ENCODE measurements around the gene MAP3K7CL. TPM values are rescaled to one million over a fixed set of nuclear protein-coding genes. Genes with fewer than 3 reads are reported as not detected.

MAP3K7CL gene, protein sequence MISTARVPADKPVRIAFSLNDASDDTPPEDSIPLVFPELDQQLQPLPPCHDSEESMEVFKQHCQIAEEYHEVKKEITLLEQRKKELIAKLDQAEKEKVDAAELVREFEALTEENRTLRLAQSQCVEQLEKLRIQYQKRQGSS
- not detected for polyA plus RNA-seq (2012; ENCODE audit: insufficient read depth, insufficient read length)

DNA sequence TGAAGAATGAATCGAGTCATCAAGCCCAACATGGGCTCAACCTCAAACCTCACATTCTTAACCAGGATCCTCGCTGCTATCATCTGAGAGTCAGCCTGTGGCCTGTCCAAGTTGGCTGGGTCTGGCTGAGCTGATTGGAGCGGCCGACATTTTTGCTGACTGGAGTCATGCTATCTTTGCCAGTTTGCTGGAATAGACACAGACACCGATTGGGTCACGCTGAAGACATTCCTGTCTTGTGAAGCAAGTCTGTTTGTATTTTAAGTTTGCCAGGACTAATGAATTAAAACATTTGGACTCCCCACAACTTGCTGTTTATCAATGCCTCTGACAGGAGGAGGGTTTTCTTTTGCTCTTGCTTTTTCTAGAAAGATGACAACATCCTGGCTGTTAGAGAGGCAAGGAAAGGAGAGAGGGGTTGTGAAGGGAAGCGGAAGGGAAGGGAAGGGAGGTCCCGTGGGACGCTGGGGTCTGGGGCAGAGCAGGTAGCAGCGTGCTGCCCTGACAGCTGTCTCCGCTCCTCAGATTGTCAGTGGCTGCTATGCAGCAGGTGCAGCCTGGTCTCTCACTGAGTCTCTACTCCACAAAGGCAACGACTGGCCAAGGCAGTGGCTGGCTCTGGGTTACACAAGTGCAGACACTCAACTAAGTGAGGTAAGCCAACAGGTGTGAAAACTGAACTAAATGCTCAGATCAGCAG, at the start of gene MAP3K7CL:
MAP3K7CL (plus strand) TSS at position 375 of the 700 bp plus-strand sequence. CDS start 2,701 bp downstream, outside the sequence.
- no peak within 1 kb of the TSS for H3K4me3 ChIP-seq (ENCODE audit: low read length)

DNA sequence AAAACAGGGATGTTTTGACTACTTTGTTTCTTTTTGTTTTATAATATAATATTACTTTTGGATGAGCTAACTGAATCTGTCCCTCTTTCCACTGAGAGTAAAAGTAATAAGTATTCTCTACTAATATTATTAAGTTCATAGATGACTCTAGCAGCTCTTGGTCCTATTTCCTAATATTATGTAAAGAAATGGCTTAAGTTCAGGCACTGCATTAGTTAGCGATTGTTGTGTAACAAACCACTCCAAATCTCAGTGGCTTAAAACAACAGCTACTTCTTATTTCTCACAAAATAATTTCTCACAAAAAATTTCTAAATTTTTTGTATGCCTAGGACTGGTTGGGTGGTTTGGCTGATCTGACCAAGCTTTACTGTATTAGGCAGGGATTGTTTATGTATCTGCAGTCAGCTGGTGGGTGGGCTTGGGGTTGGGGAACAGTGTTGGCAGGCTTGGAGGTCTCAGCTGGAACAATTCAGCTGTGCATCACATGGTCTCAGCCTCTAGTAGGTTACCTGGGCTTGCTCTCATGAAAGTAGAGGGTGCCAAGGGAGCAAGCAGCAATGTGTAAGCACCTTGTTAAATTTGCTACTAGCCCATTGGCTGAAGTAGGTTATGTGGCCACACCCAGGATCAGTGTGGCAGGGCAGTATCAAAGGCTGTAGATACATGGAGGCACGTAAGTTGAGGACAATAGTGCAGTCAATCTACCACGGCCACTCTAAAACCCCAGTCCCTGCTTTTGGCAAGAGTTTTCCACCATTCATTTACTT, 48.2 kb upstream of the MAP3K7CL start:
- no peak for DNase-seq (ENCODE audit: low read depth, low spot score)
- no peak overlapping the region for H3K4me3 ChIP-seq (ENCODE audit: low read length)

More for the DNA sequence above, at the start of gene MAP3K7CL:
- no peak for DNase-seq (ENCODE audit: low read depth, low spot score)

DNA sequence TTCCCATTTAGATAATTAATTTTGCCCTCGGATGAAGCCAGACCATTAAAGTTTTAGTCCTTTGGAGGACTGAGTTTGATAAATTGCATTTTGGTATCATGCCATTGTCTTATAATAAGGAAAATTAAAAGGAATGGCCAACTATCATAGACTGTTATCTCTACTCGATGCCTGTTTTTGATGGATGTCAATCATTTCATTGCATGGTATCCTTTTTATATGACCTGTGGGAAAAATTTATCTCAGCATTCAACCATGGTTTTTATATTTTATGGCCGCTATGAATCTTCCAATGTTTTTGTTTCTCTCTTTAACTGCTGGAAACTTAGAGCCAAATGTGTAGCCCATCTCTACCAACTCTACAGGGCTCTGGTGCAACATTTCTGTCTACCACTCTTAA, 47.1 kb upstream of the MAP3K7CL start:
- H3K4me3 ChIP-seq (ENCODE audit: low read length): no peak overlapping the region
- DNase-seq (ENCODE audit: low read depth, low spot score): no peak

DNA sequence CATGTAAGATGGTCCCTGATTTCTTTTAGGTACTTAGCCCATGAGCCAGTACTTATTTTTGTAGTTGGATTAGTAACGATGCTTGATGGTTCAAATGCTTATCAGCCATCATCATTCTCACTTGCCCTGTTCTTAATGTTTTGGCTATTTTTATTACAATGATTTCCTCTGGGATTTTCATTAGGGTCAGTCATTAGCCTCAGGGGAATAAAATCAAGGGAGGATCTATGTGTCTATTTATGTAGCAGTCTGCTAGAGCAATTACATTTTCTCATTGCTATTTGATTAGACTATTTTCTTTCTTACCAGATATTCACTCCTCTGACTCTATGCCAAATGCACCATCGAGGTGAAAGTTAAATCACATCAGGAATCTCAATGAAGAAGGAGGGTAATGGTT, 46.1 kb upstream of the MAP3K7CL start:
- DNase-seq (ENCODE audit: low read depth, low spot score): no peak
- H3K4me3 ChIP-seq (ENCODE audit: low read length): no peak overlapping the region

DNA sequence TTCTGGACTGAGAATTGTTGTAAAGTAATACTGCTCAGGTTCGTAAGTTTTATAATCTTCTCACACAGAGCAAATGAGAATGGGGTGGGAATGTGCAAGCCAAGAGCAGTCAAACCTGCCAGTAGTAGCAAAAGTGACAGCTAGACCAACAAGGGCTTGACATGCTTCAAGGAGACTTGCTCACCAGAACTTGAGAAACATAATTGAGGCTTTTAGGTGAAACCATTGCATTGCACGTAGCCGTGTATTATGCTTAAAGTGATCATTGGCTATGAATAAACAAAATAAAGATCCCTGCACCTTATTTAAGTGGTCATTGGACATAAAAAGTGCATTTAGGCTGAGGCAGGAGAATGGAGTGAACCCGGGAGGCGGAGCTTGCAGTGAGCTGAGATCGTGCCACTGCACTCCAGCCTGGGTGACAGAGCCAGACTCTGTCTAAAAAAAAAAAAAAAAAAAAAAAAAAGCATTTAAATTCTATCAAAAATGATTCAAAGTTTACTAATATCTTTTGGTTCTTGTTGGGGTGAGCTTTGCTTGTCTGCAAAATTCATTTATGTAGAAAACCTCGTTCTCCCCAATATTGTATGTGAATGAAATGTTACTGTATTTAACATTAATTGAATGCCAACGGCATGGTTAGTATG, 45.2 kb upstream of the MAP3K7CL start:
- no peak overlapping the region for H3K4me3 ChIP-seq (ENCODE audit: low read length)
- DNase-seq (ENCODE audit: low read depth, low spot score): no peak

DNA sequence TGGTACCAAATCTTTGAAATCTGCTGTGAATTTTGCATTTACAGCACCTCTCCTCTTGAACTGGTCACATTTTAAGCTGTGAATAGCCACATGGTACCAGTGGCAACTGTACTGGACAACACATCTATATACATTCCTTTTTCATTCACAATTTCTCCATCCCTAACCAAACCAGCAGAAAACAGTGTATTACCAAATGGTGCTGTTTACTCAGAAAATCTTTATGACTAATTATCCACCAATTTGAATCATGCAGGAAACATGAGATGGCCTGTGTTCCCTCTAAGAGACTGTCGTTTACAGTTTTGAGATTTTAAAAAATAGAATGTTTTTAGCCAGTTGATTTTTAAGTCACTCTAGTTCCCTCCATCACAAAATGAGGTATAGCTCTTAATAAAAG, 39.4 kb upstream of the MAP3K7CL start:
- no peak overlapping the region for H3K4me3 ChIP-seq (ENCODE audit: low read length)
- no peak for DNase-seq (ENCODE audit: low read depth, low spot score)

DNA sequence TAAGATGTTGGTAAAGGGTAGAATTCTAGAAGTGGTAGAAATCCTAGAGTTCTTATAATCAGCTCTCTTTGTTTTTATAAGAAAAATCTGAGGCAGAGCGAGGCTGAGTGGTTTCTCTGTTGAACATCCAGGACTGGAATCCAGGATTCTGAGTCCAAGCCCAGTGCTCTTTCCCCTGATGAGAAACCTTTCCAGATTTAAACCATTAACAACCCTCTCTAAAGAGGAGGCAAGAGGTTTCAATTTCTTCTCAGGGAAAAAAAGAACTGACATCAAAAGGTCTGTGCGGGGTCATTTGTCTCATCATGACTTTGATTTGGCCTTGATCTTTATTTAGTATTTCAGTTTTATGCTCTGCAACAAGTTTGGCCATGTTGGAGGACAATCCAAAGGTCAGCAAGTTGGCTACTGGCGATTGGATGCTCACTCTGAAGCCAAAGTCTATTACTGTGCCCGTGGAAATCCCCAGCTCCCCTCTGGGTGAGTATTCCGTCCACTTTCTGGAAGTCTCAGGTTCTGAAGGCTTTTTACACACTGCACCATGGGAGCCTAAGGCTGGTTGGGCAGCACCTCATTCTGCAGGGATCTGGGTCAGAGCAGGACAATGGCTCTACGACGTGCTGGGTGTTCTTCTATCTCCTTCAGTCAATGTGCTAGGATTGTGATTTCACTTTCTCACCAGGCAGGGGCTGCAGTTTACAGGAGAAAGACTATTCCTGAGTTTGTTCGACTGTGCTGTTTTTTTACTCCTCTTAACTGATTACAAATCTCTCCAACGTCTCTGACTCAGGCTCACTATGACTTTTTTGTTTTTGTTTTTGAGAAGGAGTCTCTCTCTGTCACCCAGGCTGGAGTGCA, 38.1 kb upstream of the MAP3K7CL start:
- no peak overlapping the region for H3K4me3 ChIP-seq (ENCODE audit: low read length)
- no peak for DNase-seq (ENCODE audit: low read depth, low spot score)

DNA sequence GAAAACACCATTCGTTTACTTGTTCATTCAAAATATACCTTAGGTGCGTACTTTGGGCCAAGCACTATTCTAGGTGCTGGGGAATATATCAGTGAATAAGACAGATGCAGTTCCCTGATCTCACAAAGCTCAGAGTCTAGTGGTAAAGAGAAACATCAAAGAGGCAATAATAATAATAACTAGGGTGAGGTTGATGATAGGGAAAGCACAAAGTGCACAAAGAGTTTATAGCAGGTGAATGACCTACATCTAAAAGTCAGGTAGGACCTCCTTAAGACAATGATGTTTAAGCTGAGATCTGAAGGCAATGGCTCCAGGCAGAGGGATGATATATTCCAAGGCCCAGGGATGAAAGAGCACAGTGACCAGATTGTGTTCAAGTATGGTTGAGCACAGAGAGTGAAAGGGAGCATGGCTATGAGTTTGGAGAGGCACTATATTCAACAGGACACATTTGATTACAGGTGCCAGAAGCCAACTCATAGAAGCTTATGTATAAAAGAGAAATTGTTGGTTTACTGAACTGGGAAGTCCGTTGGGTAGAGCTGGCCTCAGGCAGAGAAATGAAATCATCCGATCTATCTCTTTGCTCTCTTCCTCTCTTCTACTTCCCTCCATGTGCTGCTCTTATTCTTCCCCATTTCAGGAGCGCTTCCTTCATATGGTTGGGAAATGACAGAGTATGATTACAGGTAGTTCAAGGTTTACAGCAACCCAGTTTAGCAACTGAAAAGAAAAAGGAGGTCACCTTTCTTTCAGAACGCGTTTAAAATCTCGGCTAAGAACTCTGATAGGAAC, 34.0 kb upstream of the MAP3K7CL start:
- DNase-seq (ENCODE audit: low read depth, low spot score): no peak

DNA sequence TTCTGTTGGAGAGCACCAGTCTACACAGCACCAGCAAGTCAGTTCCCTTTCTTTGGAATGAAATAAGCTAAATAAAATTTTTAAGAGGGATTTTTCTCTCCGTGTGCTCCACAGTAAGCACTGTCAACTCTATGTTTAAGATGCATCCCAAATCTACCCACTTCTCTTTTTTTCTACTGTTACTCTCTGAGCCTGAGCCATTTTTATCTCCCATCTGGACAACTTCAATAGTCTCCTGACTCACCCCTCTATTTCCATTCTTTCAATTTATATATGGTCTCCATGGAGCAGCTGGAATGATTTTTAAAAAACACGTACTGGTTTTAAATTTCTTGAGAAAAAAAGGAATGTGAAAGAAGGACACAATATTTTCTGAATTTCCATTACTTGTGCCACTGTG, 32.3 kb upstream of the MAP3K7CL start:
- DNase-seq (ENCODE audit: low read depth, low spot score): no peak
- H3K4me3 ChIP-seq (ENCODE audit: low read length): no peak overlapping the region

More for the DNA sequence above, 34.0 kb upstream of the MAP3K7CL start:
- no peak overlapping the region for H3K4me3 ChIP-seq (ENCODE audit: low read length)

DNA sequence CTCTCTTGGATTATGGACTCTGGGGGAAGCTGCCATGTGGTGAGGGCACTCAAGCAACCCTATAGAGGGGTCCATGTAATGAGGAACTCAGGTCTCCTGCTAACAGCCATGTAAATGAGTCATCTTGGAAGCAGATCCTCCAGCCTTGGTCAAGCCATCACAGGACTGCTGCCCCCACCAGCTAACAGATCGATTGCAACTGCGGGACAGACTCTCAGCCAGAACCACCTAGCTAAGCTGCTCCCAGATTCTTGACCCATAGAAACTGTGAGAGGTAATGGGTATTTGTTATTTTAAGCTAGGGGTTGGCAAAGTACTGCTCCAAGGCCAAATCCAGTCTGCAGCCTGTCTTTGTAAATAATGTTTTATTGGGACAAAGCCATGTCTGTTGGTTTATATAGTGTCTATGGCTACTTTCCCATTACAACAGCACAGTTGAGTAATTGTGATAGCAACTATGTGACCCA, 27.6 kb upstream of the MAP3K7CL start:
- no peak overlapping the region for H3K4me3 ChIP-seq (ENCODE audit: low read length)
- DNase-seq (ENCODE audit: low read depth, low spot score): no peak

DNA sequence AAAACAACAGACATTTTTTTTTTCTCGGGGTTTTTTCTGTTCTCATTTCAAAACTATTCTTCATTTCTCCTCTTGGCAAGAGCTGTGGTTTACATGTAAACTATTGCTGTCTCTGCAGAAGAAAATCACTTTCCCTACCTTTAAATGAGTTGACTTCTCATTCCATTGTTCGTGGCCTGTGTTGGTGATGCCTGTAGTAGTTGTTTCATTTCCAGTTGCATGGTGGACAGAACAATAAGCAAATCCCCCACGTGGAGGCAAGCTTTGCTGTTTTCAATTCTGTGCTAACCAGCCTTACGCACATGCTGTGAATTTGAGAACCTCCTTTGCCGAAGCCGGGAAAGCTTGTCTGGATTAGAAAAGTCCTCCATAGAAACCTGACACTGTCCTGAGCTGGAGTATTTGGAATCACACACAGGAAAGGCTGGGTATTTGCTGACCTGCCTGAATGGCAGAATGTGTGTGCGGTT, 26.2 kb upstream of the MAP3K7CL start:
- no peak for DNase-seq (ENCODE audit: low read depth, low spot score)
- H3K4me3 ChIP-seq (ENCODE audit: low read length): no peak overlapping the region

DNA sequence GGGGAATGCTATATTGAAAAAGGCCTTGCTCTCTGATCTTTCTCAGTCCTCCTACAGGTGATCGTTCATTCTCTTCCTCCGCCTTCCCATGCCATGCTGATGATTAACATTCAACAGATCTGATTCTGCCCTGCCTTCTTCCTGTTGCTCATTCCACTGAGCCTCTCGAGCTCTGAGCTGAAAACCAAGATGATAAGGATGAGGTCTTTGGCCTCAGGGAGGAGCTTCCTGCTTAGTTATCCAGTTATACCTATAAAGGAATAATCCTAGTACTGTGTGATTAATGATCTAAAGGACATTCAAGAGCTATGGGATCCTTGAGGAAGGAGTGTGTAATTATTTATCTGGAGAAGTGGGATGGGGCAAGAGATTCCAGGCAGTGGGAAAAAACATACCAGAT, 25.2 kb upstream of the MAP3K7CL start:
- DNase-seq (ENCODE audit: low read depth, low spot score): no peak
- H3K4me3 ChIP-seq (ENCODE audit: low read length): no peak overlapping the region

DNA sequence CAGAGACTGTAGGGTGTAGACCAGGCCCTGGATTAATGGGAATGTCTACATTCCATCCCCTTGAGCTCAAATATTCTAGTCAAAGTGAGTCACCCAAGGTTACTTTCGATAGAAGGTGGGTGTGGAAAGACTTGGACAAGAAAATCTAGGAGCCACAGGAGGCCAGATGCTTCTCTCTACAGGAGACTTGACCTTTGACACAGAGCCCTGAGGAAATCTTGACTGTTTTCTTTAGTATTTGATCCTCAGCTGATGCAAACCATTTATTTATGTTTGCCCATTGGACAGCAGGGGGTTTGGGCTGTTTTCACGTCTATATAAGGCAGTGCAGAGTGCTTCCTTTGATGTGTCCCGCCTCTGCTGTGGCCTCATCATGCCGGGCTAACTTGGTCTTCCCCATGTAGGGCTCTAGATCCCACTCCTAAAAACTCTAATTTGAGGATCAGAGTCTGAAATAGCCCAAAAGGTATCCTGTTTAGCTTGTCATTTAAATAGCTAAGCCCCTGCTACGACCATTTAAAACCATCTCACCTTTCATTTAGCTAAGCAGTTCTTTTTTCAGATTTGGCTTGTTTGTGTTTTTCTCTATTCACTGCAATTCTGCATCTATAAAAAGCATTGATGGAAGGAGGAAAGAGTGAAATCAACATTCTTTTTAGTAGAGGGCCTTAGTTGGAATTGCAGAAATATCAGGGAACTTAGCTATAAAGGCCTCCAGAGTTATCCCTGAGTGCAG, 15.5 kb upstream of the MAP3K7CL start:
- H3K4me3 ChIP-seq (ENCODE audit: low read length): no peak overlapping the region
- DNase-seq (ENCODE audit: low read depth, low spot score): no peak

DNA sequence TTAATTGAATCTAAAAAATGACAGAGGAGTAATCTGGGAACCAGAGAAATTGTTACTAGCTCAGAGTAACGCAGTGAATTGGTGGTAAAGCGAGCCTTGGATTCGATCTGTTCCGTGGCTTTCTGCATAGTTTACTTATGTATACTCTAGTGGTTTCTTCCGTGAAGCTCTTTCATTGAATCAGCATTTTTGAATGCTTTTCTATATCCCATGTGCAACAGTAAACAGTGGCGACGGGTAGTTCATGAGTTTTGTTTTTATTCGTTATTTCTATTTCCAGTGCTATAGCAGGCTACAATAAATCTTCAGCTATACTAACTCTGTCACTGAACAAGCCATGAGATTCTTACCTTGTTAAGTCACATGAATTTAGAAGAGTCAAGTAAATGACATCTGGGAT, 14.5 kb upstream of the MAP3K7CL start:
- H3K4me3 ChIP-seq (ENCODE audit: low read length): no peak overlapping the region
- no peak for DNase-seq (ENCODE audit: low read depth, low spot score)

DNA sequence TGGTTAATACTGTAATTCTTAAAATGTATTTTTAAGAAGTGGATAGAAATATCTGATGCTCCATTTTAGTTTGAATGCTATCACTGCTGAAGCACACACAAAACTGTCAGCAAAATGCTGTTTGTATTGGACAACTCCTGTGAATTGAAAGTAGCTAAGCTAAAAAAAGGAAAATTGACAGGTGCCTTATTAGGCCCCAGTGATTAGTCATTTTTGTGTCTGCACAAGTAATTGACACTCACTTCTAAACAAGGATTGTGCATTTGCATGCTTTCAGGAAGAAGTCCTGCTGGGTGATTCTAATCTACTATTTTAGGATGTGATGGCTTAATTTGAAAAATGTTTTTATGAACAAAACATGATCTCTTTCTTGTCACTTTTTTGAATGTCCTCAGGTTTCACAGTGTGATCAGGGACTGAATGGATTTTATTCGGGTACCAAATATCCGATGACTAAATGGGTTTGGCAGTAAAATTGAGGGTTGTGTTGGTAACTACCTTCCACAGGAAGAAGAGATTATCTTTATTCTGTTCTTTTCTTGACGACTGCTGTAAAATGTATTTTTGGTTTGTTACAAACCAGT, 13.0 kb upstream of the MAP3K7CL start:
- no peak overlapping the region for H3K4me3 ChIP-seq (ENCODE audit: low read length)
- DNase-seq (ENCODE audit: low read depth, low spot score): no peak

DNA sequence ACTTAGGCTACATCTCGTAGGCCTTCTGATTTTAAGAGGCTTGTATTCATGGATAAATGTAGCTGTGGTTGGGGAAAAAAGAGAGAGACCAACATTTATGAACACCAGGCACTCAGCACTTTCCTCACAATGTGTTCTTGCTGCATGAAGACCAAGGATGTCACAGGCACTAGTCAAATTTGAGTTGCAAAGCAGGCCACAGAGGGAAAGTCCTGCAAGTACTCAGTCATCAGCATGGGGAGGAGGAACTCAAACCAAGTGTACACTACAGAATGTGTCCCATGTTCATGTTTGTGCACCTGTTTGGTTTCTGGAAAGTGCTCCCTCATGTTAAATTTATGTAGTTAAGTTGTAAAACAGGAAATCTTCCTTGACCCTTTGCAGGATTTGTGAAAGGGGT, 8.7 kb upstream of the MAP3K7CL start:
- H3K4me3 ChIP-seq (ENCODE audit: low read length): no peak overlapping the region
- no peak for DNase-seq (ENCODE audit: low read depth, low spot score)

DNA sequence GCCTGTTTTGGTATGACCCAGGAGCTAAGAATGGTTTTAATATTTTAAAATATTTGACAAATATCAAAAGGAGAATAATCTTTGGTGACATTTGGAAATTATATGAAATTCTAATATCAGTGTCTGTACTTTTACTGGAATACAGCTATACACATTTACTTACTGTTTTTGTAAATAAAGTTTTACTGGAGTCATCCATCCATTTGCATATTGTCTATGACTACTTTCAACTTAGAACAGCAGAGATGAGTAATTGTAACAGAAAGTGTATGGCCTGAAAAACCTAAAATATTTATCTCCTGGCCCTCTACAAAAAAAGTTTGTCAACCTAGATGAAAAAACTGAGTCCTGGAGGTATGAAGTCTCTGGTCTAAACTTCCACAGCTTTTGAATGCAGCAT, 5.8 kb upstream of the MAP3K7CL start:
- no peak overlapping the region for H3K4me3 ChIP-seq (ENCODE audit: low read length)
- DNase-seq (ENCODE audit: low read depth, low spot score): no peak

Measured in Jurkat, Clone E6-1 (cell line).